ENCODE data around the gene DBH.
A peak's percentile ranks its signal among the peaks of the same experiment; 100 is the strongest.

DBH gene

GRCh38 chr9:133686642-133687575 lies 50.7 kb downstream of the DBH start:
- intact Hi-C loops (cut with DNase I) = no loop called here
- DNase-seq = peak in 10 of 42 donors; percentile 1 to 68 (median 36)

DNA sequence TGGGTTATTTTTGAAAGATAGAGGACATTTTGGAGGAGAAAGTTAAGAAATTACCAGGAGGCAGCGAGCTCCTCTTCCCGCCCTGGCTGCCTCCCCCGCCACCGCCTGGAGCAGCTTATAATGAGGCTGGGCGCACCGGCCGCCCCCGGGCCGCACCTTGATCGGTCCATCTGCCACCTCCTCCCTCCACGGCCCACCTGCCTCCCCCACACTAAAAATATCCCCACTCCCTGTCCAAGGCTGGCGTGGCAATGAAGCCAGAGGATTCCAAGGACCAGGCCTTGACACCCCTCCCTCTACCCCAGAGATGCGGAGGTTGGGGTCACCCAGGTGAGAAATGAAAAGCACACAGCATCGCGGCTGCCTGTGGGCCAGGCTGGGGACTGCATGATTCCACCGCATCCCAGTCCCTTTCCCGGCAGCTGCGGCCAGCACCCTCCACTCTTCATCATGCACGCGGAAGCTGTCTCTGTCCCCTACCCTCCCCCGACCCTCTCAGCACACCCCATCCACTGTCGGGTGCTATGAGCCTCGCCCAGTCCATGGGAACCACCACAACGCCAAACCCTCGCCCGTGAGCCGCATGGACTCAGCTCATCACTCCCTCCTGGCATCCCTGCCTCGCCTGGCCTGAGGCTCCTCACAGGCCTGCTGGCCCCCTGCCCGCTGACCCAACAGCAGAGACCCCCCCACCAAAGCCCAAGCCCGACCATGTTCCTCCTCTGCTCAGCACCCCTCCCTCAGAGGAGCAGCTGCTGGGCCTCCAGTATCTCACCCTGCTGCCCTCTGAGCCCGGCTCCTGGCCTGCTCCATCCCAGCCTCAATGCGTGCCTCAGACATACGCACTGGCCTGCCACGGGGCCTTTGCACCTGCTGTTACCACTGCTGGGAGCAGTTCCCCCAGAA lies 51.9 kb downstream of the DBH start:
- DNase-seq = peak in 1 of 42 donors; percentile 1
- intact Hi-C loops (cut with DNase I) = no loop called here

DNA sequence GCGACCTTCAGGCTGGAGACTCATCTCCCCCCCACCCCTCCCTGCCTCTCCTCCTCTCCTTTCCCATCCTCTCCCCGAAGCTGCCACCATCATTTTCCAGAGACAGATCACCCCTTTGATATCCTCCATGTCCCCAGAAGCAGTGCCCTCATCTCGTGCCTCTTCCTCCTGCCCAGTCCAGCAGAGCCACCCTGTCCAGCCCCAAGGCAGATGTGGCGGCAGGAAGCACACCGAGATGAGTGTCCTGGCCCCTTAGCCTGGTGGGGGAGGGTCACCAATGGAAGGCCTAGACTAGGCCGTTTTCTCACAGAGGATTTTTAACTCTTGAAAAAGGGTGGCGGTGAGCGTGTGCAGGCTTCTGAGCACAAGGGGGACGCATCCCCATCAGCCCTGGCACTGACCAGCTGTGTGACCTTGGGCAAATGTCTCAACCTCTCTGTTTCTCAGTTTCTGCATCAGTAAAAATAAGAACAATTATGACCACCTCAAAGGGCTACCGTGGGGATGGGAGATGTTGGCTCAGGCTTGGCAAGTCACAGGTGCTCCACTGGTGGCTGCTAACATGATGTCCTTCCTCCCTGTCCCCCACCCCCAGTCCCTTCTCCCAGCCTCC lies 53.1 kb downstream of the DBH start:
- intact Hi-C loops (cut with DNase I) = no loop called here
- DNase-seq = peak in 1 of 42 donors; percentile 1

- peak in 1 of 42 donors; percentile 3 for DNase-seq
- intact Hi-C loops (cut with DNase I) = no loop called here
These were observed 54.0 kb downstream of the DBH start for GRCh38 chr9:133690081-133690561.

- peak in 1 of 42 donors; percentile 6 for DNase-seq
- intact Hi-C loops (cut with DNase I) = no loop called here
These were observed 55.0 kb downstream of the DBH start for GRCh38 chr9:133691191-133691590.

DNA sequence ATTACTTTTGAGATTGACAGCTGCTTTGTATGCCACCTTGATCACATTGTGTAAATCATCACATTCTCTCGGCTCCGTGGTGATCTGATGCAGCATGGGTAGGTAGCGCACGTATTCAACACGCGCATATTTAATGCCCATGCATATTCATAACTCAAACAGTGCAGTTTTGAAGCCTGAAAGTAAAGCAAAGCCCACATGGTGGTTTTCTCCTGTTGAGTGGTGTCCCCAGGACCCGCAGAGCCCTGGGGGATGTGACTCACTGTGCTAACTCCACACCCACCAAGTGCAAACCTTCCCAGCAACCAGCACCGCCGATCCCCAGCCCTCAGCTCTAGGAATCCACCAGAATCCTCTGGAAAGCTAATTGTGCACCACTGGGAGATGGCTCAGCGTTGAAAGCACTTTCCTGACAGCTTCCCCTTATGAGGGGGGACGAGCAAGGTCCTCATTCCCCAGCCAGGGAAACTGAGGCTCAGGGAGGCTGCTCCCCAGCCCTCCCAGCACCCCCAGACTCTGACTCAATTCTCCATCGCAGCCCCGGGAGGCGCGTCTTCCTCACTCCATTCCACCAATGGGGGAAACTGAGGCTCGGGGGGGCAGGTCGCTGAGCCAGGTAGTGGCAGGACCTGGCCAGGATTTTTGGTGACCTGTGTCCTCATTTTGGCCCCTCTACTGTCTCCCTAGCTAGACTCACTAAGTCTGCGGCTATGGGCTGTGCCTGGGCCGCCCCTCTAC lies 55.6 kb downstream of the DBH start:
- peak in 4 of 42 donors; percentile 13 to 41 (median 21) for DNase-seq
- intact Hi-C loops (cut with DNase I) = no loop called here

DNA sequence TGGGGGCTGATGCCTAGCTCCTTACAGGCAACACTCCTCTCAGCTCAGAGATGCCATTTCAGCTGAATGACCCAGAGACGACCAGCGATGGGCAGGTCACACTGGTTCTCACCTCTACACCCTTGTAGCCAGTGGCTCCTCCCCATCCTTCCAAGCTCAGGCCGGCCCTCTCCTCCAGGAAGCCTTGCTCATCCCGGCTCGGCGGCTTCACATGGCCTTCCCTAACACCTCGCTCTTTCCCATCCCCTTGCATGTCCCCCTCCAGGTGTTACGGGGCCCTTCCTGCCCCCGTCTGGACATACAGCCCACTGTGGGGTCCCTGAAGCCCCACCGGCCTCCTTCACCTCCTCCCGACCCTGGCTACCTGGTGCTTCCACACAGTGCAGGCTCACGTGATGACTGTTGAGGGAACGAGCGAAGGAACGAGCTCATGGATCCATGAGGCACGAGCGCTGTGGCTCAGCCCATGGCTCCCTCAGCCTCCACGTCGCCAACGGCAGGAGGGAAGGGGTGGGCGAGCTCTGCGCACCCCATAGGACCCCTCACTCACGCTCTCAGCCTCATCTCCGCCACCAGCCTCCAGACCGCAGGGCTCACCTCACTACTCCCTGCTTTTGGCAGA lies 56.3 kb downstream of the DBH start:
- peak in 1 of 42 donors; percentile 2 for DNase-seq
- intact Hi-C loops (cut with DNase I) = no loop called here

DNA sequence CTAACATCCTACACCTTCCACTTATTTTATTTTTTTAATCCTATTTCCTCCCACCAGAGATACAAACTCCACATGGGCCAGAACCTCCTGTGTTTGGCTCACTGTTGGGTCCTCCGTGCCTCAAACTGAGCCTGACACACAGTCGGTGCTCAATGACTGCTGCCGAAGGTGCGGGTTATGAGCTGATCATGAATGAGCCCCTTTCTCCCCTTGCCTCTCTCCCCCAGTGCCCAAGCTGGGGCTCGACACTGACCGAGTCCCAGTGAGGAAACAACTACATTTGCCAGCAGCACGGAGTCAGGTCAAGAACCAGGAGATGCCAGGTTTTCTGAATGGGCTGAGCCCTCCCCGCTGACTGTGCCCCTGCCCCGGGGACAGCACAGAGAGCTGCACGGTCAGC lies 57.0 kb downstream of the DBH start:
- intact Hi-C loops (cut with DNase I) = no loop called here
- DNase-seq = peak in 1 of 42 donors; percentile 1

DNA sequence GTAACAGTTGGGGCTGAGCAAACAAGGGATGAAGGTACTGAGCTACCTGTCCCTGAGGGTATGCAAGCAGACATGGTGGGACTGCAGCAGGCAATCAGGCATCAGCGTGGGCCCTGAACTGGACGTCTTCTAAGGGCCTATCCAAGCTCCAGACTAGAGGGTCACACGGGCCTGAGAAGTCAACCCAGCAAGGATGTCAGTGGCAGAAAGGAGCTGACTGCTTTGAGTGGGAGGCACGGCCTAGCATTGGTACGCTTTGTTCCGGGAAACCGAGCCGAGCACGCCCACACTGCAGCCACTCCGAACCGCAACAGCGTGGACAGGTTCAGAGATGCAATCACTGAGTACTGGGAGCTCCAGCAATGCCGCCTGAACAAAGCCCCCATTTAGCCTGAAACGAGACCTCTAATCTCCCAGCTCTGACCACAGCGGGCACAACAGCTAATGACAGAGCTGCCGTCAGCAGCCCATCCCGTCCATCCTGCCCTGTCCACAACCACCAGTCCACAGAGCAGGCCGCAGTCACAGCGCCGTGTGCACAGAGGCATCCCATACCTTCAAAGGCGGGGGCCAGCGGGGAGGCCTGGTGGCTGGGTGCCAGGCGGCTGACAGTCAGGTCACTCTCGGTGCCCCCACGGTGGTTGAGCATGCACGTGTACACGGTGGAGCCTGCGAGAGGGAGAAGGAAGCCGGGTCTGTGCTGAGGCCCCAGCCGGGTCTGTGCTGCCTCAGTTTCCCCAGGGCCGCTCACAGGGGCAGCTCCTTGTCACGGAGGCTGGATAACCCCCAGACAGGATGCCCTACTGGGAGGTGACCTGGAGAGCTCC lies 57.8 kb downstream of the DBH start:
- intact Hi-C loops (cut with DNase I) = no loop called here
- no peak for DNase-seq

- no peak for DNase-seq
- intact Hi-C loops (cut with DNase I) = no loop called here
These were observed 58.5 kb downstream of the DBH start for GRCh38 chr9:133694686-133695085.

- no peak for DNase-seq
- intact Hi-C loops (cut with DNase I) = no loop called here
These were observed 59.9 kb downstream of the DBH start for GRCh38 chr9:133696071-133696472.

- no peak for DNase-seq
- intact Hi-C loops (cut with DNase I) = no loop called here
These were observed 63.4 kb downstream of the DBH start for GRCh38 chr9:133699546-133699945.

DNA sequence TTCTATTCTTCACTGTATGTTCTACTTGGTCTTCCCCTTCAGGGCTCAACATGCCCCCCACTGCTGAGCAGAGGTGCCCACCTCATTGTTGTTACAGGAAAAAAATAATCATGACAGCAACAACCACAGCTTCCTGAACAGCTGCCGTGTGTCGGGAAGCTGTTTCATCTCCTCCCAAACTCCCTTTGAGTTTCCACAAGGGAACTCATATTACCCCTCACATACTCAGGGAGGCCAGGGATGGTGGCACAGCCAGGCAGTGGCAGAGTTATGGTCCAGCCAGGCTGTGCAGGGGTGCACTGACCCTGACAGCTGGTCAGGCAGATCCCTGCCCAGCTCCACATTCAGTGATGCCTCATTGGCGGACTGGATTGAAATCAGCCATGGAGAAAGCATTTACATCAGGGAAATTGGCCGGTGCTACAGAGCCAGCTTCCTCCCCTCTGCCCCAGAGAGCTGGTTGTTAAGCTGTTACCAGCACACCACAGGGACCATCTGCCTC lies 64.7 kb downstream of the DBH start:
- no peak for DNase-seq
- intact Hi-C loops (cut with DNase I) = no loop called here

GRCh38 chr9:133701321-133701980 lies 65.3 kb downstream of the DBH start:
- peak in 20 of 42 donors; percentile 20 to 71 (median 51) for DNase-seq
- intact Hi-C loops (cut with DNase I) = no loop called here

GRCh38 chr9:133701981-133702797 lies 66.0 kb downstream of the DBH start:
- DNase-seq = peak in 12 of 42 donors; percentile 17 to 57 (median 43)
- intact Hi-C loops (cut with DNase I) = no loop called here

Measured in head of caudate nucleus (tissue), 42 donors.